ENCODE data around the gene SCGB3A2.

Gene SCGB3A2

GRCh38 chr5:147876141-147876540 is 2.4 kb upstream of the SCGB3A2 start:
- TF ChIP-seq CTCF (IDR thresholded peaks at IDR 0.05; ENCODE audit: borderline replicate concordance, insufficient read depth, low read depth, low read length) = no peak
- H3K4me3 ChIP-seq (ENCODE audit: low read depth, low read length) = no peak overlapping the region

- no peak overlapping the region for H3K4me3 ChIP-seq (ENCODE audit: low read depth, low read length)
- no peak for TF ChIP-seq CTCF (IDR thresholded peaks at IDR 0.05; ENCODE audit: borderline replicate concordance, insufficient read depth, low read depth, low read length)
These were observed 1.9 kb upstream of the SCGB3A2 start for GRCh38 chr5:147876626-147877025.

GRCh38 chr5:147879784-147880183 is 1.3 kb downstream of the SCGB3A2 start:
- TF ChIP-seq CTCF (IDR thresholded peaks at IDR 0.05; ENCODE audit: borderline replicate concordance, insufficient read depth, low read depth, low read length) = no peak
- H3K4me3 ChIP-seq (ENCODE audit: low read depth, low read length) = no peak overlapping the region

GRCh38 chr5:147880487-147880886 is 2.0 kb downstream of the SCGB3A2 start:
- no peak for TF ChIP-seq CTCF (IDR thresholded peaks at IDR 0.05; ENCODE audit: borderline replicate concordance, insufficient read depth, low read depth, low read length)
- no peak overlapping the region for H3K4me3 ChIP-seq (ENCODE audit: low read depth, low read length)

GRCh38 chr5:147882586-147883313 is 4.2 kb downstream of the SCGB3A2 start:
- no peak overlapping the region for H3K4me3 ChIP-seq (ENCODE audit: low read depth, low read length)
- no peak for TF ChIP-seq CTCF (IDR thresholded peaks at IDR 0.05; ENCODE audit: borderline replicate concordance, insufficient read depth, low read depth, low read length)

- TF ChIP-seq CTCF (IDR thresholded peaks at IDR 0.05; ENCODE audit: borderline replicate concordance, insufficient read depth, low read depth, low read length) = peak; percentile 18; the same call in 1 of the 2 replicates
- no peak overlapping the region for H3K4me3 ChIP-seq (ENCODE audit: low read depth, low read length)
These were observed 8.6 kb downstream of the SCGB3A2 start for GRCh38 chr5:147887026-147887627.

- TF ChIP-seq CTCF (IDR thresholded peaks at IDR 0.05; ENCODE audit: borderline replicate concordance, insufficient read depth, low read depth, low read length) = no peak
- H3K4me3 ChIP-seq (ENCODE audit: low read depth, low read length) = no peak overlapping the region
These were observed 9.4 kb downstream of the SCGB3A2 start for GRCh38 chr5:147887930-147888329.
